ENCODE data around the gene ELOA. TPM values are rescaled to one million over a fixed set of nuclear protein-coding genes. Genes with fewer than 3 reads are reported as not detected.

The ELOA gene
- total and polyA plus RNA-seq, 2 of the 13 experiments (the other 11 are each of a cell fraction or from before 2014, with no cell fraction given): 14.2 to 28.5 TPM

DNA sequence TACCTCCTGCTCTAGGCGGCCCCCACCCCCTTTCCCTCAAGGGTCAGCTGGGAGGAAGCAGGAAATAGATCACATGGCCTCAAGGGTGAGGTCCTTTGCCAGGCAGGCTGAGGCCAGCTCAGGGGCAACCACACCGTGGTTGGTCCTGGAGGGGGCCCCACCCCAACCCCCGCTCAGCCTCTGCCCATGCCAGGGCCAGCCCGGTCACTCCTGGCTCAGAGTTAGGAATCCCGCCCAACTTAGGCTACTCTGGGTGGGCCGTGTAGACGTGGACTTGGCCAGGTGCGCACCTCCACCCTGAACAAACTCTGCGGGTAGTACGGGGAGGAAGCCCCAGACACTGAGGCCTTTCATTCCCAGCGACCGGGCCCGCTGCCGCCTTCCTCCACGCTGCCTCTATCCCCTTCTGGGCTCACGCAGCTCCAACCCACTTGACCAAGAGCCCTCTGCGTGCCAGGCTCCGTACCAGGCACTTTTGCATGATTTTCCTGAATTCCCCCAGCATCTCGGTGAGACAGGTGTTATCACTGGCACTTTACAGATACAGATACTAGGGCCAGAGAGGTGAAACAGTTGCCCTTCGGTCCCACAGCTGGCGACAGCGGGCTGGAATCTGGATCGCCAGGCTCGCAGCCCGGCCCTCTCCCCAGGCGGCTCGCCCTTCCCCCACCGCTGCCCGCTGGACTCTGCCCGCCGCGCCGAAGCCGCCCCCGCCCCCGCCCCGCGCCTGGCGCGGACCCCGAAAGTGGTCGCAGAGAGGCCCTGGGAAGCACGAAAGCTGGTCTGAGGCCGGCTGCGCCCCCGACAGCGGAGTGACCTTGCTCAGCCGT is 56.5 kb downstream of the ELOA start (continued):
- TF ChIP-seq, protein P1, sequence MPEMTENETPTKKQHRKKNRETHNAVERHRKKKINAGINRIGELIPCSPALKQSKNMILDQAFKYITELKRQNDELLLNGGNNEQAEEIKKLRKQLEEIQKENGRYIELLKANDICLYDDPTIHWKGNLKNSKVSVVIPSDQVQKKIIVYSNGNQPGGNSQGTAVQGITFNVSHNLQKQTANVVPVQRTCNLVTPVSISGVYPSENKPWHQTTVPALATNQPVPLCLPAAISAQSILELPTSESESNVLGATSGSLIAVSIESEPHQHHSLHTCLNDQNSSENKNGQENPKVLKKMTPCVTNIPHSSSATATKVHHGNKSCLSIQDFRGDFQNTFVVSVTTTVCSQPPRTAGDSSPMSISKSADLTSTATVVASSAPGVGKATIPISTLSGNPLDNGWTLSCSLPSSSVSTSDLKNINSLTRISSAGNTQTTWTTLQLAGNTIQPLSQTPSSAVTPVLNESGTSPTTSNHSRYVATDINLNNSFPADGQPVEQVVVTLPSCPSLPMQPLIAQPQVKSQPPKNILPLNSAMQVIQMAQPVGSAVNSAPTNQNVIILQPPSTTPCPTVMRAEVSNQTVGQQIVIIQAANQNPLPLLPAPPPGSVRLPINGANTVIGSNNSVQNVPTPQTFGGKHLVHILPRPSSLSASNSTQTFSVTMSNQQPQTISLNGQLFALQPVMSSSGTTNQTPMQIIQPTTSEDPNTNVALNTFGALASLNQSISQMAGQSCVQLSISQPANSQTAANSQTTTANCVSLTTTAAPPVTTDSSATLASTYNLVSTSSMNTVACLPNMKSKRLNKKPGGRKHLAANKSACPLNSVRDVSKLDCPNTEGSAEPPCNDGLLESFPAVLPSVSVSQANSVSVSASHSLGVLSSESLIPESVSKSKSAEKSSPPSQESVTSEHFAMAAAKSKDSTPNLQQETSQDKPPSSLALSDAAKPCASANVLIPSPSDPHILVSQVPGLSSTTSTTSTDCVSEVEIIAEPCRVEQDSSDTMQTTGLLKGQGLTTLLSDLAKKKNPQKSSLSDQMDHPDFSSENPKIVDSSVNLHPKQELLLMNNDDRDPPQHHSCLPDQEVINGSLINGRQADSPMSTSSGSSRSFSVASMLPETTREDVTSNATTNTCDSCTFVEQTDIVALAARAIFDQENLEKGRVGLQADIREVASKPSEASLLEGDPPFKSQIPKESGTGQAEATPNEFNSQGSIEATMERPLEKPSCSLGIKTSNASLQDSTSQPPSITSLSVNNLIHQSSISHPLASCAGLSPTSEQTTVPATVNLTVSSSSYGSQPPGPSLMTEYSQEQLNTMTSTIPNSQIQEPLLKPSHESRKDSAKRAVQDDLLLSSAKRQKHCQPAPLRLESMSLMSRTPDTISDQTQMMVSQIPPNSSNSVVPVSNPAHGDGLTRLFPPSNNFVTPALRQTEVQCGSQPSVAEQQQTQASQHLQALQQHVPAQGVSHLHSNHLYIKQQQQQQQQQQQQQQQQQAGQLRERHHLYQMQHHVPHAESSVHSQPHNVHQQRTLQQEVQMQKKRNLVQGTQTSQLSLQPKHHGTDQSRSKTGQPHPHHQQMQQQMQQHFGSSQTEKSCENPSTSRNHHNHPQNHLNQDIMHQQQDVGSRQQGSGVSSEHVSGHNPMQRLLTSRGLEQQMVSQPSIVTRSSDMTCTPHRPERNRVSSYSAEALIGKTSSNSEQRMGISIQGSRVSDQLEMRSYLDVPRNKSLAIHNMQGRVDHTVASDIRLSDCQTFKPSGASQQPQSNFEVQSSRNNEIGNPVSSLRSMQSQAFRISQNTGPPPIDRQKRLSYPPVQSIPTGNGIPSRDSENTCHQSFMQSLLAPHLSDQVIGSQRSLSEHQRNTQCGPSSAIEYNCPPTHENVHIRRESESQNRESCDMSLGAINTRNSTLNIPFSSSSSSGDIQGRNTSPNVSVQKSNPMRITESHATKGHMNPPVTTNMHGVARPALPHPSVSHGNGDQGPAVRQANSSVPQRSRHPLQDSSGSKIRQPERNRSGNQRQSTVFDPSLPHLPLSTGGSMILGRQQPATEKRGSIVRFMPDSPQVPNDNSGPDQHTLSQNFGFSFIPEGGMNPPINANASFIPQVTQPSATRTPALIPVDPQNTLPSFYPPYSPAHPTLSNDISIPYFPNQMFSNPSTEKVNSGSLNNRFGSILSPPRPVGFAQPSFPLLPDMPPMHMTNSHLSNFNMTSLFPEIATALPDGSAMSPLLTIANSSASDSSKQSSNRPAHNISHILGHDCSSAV (CRISPR knock-in tag; IDR thresholded peaks at IDR 0.05; ENCODE audit: borderline replicate concordance): no peak
- TF ChIP-seq ZSCAN20 (CRISPR knock-in tag; IDR thresholded peaks at IDR 0.05; ENCODE audit: borderline replicate concordance) (no peak), KDM2A (CRISPR knock-in tag; IDR thresholded peaks at IDR 0.05; ENCODE audit: borderline replicate concordance, low read depth) (peak; percentile 73), KDM3A (CRISPR knock-in tag; IDR thresholded peaks at IDR 0.05; ENCODE audit: low read depth) (no peak; the same call in 1 of the 2 replicates), AKAP8 (CRISPR knock-in tag; IDR thresholded peaks at IDR 0.05) (no peak; the same call in none of the 2 replicates), ZNF792 (CRISPR knock-in tag; IDR thresholded peaks at IDR 0.05) (no peak; the same call in 1 of the 2 replicates), HNRNPK (IDR thresholded peaks at IDR 0.05; ENCODE audit: low read depth, low read length, poor library complexity, severe bottlenecking) (no peak), ZIK1 (CRISPR knock-in tag; IDR thresholded peaks at IDR 0.05; ENCODE audit: borderline replicate concordance, low read depth) (0 out of 2 replicates have a peak, but pooled peaks have one; percentile 51), IRX3 (CRISPR knock-in tag; IDR thresholded peaks at IDR 0.05; ENCODE audit: borderline replicate concordance, low read depth) (no peak; the same call in 1 of the 2 replicates), BHLHE40 (IDR thresholded peaks at IDR 0.05; ENCODE audit: low read length) (no peak), MXI1 (IDR thresholded peaks at IDR 0.05; ENCODE audit: borderline replicate concordance, low read depth, low read length) (peak; percentile 75; the same call in 1 of the 3 replicates), CHD2 (IDR thresholded peaks at IDR 0.05; ENCODE audit: low read depth, low read length) (no peak), ZNF207 (IDR thresholded peaks at IDR 0.05; ENCODE audit: borderline replicate concordance) (no peak), U2AF1 (optimal IDR thresholded peaks at IDR 0.05; ENCODE audit: low read depth, low read length) (no peak)
- TF ChIP-seq, protein P2, sequence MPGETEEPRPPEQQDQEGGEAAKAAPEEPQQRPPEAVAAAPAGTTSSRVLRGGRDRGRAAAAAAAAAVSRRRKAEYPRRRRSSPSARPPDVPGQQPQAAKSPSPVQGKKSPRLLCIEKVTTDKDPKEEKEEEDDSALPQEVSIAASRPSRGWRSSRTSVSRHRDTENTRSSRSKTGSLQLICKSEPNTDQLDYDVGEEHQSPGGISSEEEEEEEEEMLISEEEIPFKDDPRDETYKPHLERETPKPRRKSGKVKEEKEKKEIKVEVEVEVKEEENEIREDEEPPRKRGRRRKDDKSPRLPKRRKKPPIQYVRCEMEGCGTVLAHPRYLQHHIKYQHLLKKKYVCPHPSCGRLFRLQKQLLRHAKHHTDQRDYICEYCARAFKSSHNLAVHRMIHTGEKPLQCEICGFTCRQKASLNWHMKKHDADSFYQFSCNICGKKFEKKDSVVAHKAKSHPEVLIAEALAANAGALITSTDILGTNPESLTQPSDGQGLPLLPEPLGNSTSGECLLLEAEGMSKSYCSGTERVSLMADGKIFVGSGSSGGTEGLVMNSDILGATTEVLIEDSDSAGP (CRISPR knock-in tag; IDR thresholded peaks at IDR 0.05; ENCODE audit: borderline replicate concordance): no peak
- TF ChIP-seq, protein P3, sequence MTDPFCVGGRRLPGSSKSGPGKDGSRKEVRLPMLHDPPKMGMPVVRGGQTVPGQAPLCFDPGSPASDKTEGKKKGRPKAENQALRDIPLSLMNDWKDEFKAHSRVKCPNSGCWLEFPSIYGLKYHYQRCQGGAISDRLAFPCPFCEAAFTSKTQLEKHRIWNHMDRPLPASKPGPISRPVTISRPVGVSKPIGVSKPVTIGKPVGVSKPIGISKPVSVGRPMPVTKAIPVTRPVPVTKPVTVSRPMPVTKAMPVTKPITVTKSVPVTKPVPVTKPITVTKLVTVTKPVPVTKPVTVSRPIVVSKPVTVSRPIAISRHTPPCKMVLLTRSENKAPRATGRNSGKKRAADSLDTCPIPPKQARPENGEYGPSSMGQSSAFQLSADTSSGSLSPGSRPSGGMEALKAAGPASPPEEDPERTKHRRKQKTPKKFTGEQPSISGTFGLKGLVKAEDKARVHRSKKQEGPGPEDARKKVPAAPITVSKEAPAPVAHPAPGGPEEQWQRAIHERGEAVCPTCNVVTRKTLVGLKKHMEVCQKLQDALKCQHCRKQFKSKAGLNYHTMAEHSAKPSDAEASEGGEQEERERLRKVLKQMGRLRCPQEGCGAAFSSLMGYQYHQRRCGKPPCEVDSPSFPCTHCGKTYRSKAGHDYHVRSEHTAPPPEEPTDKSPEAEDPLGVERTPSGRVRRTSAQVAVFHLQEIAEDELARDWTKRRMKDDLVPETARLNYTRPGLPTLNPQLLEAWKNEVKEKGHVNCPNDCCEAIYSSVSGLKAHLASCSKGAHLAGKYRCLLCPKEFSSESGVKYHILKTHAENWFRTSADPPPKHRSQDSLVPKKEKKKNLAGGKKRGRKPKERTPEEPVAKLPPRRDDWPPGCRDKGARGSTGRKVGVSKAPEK (CRISPR knock-in tag; IDR thresholded peaks at IDR 0.05; ENCODE audit: borderline replicate concordance): no peak
